COLO668 (cell line): ENCODE data around the gene CNDP2.

Experiments
- DNase-seq: peaks from one replicate; lab custom pipeline; 2025; ENCODE audit not compliant: unreplicated experiment; lab: John Stamatoyannopoulos, UW

The CNDP2 gene

DNA sequence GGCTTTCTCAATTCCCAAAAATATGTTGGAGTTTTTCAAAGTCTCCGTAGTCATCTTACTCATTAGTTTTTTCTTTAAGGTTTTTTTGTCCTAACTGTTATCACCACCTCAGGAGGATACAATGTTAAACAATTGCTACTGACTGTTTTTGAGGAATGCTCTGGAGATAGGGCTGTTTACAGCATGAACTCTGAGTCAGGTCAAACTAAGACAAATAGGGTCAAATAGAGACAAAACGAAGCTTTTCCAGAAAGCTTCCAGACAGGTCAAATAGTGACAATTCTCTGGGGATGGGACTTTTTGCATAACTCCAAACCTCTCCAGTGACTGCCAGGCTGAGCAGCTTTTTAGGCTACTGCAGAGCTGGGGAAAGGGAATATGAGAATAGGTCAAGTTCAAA, 23.9 kb upstream of the CNDP2 start:
- no peak for DNase-seq

DNA sequence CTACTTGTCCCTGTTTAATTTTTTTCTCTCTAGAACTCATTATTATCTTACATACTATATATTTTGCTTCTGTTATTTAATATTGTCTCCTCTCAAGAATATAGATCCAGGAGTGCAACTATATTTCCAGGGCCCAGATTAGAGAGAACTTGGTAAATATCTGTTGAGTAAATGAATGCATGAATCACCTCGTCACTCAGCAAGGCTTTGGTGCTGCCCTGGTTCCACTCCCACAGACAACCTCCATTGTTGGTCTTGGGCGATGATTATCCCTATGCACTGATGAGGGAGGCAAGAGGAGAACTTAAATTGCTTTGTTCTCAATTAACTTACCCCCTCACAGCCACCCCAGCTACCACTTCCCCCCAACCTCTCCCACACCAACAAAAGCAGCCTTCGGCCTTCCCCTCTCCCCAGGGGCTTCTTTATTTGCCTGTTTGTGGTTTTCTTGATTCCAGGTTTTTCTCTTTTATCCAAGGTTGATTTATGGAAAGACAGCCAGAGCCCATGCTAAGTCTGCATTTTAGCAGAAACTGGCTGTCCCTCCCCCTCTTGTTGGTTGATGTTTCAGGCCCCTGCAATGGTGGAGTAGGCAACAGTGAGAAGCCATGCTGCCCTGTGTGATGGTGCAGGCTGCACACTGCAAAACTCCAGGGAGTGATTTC, 22.1 kb upstream of the CNDP2 start:
- no peak for DNase-seq

DNA sequence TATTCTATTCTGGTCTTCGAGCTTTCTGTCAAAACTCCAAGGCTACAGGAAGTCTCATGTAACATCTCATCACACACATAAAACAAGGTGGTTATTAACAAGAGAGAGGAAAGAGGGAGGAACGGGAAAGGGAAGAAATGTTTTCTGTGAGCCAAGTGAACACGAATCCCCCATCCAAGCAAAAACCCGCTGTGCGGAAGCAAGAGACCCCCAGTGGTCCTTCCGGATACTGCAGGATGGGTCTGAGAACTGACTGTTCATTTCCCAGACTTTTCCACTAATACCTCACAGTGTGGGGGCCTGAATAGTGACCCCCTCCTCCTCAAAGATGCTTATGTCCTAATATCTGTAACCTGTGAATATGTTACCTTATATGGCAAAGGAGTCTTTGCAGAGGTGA, 20.0 kb upstream of the CNDP2 start:
- no peak for DNase-seq

DNA sequence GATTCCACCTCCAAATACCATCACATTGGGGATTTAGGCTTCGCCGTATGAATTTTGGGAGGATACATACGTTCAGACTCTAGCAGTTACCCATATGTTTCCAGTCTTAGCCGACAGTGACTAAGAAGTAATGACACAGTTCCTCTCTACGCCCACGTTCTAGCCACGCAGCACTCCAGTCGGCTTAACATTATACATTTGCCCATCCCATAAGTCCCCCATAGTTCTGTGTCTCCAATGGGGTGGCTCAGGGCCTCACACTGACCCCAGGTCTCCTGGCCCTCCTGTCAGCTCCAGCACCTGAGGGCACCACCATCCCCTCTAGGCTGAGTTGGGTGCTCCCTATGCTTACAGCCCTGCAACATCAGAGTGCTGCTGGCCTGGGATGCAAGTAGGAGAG, 18.4 kb upstream of the CNDP2 start:
- no peak for DNase-seq

DNA sequence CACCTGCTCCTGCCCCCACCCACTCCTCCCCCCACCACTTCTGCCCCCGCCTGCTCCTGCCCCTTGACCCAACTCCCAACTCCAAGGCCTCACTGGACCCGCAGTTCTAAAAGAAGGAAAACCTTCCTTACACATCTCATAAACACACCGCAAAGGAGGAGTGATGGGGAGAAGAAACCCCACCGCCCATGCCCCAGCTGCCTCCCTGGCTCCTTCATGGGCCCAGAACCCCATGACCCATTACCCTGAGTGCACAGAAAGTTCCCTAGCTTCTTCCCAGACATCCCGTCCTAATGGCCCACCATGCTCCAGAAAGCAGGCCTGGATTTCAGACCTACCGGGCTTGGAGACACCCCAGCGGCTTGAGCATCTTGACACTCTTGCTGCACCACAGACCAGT, 17.8 kb upstream of the CNDP2 start:
- DNase-seq: no peak

DNA sequence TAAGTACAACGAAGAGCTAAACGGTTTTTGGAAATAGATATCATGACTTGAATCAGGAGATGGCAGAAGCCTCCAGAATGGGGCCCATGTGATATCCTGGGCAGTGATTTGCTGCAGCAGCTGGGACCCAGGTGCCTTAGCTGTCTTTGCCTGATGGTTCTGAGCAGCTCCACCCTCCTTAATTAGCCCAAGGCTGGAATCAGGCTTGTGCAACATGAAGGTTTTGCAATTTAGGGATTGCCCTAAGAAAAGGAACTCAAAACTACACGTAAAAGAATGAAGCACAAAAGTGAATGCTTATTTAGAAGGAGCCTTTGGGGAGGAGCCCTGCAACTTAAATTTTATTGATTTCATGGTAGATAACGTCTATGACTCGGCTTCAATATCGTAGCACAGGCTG, 17.3 kb upstream of the CNDP2 start:
- no peak for DNase-seq

DNA sequence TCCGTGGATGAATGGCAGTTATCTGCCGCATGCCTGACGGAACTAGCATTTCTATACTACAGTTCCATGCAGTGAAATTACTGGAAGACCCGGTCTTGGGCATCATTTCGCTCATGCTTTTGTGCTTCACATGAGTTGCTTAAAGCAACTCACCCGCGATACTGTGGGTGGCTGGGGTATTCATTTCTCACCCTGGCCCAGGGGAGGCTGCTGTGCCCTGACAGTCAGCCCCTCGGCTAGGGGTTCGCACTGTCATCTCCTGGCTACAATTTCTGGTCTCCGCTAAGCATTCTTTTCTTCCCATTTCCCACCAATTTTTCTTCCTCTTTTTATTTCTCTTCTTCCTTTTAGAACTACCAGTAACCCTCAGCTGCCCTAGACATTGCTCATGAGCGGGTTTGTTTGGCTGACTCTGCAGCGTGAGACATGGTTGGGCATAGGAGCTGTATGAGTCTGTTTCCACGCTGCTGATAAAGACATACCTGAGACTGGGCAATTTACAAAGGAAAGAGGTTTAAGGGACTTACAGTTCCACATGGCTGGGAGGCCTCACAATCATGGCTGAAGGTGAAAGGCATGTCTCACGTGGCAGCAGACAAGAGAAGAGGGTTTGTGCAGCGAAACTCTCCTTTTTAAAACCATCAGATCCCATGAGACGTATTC, 16.5 kb upstream of the CNDP2 start:
- DNase-seq: no peak

DNA sequence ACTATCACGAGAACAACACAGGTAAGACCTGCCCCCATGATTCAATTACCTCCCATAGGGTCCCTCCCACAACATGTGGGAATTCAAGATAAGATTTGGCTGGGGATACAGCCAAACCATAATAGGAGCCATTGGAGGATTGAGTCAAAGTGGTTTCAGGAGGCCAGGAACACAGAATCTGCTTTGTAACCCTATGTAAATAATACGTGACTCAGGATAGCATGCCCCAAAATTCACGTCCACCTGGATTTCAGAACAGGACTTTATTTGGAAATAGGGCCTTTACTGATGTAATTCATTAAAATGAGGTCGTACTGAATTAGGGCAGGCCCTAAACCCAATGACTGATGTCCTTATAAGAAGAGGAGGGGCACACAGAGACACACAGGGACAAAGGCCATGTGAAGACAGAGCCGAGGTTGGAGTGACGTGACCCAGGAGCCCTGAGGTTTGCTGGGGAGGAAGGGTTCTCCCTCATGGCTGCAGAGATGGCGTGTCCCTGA, 16.0 kb upstream of the CNDP2 start:
- no peak for DNase-seq

DNA sequence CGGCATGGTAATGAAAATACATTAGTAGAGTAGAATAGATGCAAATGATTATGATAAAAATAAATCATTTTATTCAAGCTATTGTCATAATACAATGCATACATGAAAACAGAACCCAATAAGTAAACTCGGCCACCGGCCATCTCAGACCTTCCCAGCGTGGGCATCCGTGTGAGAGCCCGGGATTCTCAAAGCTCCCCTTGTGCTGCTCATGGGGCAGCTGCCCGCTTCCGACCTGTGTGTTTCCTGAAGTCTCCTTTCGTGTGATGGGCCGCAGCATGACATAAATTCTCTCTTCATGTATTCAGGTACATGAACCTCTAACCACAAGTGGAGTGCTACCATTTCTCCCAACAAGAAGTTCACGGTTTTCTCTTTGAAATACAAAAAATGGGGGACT, 13.5 kb upstream of the CNDP2 start:
- DNase-seq: no peak

DNA sequence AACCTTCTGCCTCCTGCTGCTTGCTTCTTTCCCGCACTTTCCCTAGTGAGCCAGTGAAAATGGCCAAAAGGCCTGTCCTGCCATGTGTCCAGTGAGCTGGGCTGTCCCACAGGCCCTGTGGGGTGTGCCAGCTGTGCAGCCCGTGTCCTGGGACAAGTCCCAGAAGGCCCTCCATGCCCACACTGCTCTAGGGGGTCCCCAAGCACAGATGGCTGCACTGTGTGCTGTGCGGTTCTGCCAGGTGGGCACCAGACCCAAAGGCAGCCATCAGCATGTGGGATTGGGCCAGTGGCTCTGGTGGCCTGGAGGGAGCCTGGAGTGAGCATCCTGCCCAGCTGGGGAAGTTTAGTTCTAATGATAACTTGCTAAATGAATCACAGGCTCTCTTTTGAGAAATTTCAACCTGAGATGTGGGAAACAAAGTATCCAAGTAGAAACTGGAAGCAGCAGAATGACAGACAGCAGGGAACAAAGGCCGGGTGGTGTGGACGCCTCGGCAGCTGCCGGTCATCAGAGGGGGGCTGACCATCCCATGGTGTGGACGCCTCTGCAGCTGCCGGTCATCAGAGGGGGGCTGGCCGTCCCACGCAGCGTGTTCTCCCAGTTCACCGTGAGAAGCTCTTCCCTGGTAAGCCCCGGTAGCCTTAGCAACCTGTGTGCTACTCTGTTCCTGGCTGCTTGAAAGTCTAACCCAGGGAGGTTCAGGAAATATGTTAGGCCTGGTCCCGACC, 9.9 kb upstream of the CNDP2 start:
- DNase-seq: no peak

DNA sequence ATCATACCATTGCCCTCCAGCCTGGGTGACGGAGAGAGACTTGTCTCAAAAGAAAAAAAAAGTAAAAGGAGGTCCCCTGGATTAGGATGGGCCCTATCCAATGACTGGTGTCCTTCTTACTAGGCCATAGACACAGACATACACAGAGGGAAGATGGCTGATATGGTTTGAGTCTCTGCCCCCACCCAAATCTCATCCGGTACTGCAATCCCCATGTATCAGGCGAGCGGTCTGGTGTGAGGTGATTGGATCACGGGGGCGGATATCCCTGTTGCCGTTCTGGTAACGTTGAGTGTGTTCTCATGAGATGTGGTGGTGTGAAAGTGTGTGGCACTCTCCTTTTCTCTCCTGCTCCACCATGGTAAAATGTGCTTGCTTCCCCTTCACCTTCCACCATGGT, 7.8 kb upstream of the CNDP2 start:
- no peak for DNase-seq

DNA sequence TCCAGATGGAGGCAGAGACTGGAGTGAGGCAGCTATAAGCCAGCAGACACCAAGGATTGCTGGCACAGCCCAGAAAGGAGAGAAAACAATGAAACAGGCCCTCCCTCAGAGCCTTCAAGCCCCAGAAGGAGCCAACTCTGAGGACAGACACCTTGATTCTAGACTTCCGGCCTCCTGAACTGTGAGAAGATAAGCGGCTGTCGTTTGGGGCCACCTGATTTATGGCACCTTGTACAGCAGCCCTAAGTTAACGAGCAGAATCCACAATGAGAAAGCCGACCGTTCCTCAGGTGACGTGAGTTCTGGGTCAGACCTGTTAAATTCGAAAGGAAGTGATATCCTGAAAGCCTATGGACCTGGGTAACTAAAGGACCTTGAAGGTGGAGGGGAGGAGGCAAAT, 7.3 kb upstream of the CNDP2 start:
- DNase-seq: no peak

DNA sequence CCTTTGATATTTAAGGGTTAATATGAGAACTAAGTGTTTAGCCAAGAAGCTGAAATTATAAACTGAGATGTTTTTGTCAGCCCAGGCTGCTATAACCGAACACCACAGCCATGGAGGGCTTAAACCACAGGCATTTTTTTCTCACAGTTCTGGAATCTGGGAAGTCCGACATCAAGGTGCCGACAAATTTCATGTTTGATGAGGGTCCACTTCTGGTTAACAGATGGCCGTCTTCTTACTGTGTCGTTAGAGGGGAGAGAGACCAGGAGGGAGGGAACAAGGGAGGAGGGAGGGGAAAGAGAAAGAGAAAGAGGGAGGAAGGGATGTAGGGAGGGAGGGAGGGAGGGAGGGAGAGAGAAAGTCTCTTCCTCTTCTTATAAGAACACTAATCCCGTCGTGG, 6.5 kb upstream of the CNDP2 start:
- no peak for DNase-seq

DNA sequence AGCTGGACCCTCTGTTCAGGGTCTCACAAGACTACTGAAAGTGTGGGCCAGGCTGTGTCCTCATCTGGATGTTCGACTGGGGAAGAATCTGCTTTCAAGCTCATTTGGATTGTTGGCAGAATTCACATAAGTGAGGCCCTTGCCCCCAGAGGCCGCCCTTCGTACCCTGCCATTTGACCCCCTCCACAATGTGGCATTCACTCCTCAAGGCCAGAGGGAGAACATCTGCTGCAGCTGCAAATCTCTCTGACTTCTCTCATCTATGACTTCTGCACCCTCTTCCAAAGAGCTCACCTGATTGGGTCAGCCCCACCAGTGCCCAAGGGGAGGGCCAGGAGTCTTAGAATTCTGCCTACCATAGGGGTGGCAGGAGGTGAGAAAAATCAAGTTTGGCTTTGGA, 3.9 kb upstream of the CNDP2 start:
- no peak for DNase-seq

DNA sequence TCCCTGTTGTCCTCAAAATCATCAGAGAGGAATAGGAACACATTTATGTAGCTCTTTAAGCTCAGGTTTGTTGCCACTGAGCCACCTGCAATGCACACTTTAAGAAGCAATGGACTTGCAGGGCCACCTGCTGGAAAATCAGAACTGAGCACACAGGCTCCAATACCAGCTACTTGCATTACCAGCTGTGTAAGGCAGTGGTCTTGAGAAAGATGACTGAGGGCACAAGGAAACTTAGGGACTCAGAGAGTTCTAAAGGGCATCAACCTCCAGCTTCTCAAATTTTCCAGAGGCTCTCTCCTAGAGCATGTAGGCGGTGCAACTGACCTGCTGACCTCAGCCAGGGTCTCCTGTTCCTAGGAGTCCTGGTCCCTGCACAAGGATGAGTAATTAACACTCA, 2.5 kb upstream of the CNDP2 start:
- peak; percentile 67 for DNase-seq

DNA sequence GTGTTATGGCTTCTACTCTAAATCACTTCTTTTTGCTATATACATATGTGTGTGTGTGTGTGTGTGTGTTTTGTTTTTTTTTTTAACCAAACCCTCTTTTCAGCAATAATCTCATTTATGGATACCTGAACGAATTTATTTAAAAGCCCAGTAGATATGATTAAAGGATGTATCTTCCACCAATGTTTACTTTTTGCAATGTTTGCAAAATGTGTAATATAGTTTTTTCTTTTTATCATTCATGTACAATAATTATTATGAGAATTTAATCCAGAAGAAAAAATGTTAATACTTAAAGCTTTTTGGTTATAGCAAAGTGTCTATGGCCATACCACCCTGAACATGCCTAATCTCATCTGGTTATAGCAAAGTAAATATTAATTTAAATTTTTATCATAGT, 1.6 kb upstream of the CNDP2 start:
- no peak for DNase-seq

DNA sequence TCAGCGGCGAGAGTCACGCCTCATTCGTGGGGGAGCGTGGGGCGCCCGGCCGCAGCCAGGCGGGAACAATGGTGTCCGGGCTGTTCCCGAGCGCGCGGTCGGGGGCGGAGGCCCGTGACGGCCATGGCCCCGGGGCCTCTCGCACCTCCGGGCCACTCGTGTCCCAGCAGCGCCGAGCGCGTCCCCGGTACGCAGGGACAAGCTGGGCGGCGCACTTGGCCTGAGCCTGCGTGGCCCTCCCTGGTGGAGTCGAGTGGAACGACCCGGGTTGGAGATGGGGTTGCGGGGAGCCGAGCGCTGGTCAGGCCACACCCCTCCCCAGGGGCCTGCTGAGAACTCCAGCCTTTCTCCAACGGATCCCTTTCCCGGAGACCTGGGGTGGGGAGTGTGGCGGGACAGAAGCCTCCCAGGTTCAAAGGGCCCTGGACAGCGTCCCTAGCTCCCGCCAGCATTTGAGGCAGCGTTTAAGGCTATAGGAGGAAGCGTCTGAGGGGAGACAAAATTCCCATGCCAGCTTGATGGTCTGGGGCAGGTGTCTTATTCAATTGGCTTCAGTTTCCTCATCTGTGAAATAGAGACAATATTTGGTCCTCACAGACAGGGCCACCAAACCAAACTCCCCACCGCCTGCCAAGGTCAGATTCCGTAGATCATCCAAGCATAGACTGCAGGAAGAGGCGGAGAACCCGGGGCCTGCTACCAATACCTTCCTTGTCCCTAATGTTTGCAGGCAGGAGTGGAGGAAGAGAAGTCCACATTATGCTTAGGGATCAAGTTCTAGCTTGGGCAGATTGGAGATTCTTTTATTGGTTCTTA, 553 bp downstream of the CNDP2 start:
- peak; percentile 75 for DNase-seq

DNA sequence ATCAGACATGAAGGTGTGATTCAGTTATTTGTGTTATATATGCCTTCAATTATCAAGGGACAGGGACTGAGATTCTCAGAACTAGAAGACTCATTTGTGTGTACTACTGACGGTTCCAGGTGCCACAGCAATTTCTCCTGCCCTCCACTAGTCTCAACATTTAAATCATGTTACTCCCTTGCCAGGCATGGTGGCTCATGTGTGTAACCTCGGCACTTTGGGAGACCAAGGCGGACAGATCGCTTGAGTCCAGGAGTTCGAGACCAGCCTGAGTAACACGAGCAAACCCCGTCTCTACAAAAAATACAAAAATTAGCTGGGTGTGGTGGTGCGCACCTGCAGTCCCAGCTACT, 1.1 kb downstream of the CNDP2 start:
- no peak for DNase-seq

DNA sequence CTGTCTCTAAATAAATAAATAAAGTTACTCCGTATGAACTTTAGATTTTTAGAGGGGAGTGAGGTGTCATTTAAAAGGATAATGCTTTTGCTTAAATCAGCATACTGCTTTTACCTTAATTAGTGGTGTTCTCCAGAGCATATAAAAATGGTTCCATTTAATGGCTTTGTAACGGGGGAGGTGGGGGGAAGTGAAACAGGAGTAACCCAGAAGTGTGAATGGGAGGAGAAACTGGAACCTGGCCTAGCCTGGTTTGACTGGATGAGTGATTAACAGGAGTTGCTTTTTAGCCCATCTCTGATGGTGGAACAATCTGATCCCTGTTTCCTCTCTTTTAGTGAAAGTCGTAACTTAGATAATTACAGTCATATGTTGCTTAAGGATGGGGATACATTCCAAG, 1.6 kb downstream of the CNDP2 start:
- DNase-seq: no peak

DNA sequence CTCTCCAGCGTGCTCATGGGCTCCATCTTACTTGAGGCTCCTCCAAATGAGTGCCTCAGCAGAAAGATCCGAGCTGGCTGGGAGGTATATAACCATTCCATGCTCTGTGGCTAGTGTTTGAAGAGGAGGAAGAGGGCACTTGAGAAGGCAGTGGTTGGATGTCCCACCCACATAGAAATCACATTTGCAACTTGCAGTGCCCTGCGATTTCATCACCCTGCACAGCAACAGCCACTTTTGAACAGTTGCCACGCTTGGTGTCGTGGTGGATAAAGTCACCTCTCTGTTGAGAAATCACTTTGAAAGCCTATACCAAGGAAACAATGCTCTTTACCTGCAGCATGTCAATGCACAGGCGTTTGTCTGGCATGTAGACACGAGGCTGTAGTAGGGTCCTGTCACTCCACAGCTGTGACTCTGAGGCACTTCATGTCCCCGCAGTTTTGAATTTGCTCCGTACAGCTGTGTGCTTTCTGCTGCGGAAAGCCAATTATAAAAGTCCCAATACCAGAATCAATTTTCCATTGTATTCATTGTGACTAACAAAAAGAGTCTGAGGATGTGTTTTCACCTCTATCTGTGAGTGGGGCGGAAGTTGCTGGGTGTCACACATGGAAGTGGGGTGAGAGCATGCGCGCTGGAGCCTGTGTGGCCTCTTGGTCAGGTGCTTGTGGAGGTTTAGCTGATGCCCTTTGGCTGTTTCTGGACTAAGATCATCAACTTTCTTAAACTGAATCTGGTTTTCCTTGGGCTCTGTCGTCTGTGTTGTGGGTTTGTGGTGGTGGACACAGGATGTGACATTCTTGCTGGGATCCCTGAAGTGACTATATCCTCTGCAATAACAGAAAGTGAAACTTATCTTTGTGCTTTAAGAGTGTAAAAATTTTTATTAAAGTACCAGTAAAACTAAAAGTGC, 2.8 kb downstream of the CNDP2 start:
- DNase-seq: no peak

DNA sequence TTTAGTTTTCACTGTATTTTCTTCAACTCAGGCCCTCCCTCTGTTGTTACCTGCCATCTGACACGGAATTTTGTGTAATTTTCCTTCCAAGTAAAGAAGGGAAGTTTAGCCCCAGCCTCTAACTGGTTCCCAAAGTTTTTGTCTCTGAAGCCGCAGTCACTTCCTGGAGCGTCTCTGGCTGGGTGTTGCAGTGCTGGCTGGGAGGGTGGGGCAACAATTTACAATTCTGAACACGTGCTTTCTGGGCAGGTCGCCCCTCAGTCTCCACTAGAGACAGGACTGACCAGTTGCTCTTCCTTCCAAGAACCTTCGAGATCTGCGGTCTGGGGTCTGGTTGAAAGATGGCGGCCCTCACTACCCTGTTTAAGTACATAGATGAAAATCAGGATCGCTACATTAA, 3.5 kb downstream of the CNDP2 start:
- DNase-seq: no peak
